ENCODE data around the gene RLN3.

GRCh38 chr19:14035706-14036105 lies 7.8 kb downstream of the RLN3 start:
- TF ChIP-seq EZH2 (IDR thresholded peaks at IDR 0.05) (no peak), POLR2AphosphoS5 (IDR thresholded peaks at IDR 0.05; ENCODE audit: borderline replicate concordance, low read depth, low read length) (no peak)
